Sciatic nerve (tissue), 2 donors: ENCODE data around the gene FSTL4. TPM values are rescaled to one million over a fixed set of nuclear protein-coding genes. Genes with fewer than 3 reads are reported as not detected.

Experiments used
- ATAC-seq: fragments of 200-7000 bp; cut with Tn5 transposase; one replicate; pipeline ENCODE4 v1.9.1; 2020; ENCODE audit warnings: mild to moderate bottlenecking, moderate library complexity
- DNase-seq: peaks from one replicate; pipeline ENCODE4 v3.0.0-alpha.2; 2020; ENCODE audit warnings: low spot score
- intact Hi-C: fragments of 100-400 bp; cut with DNase I; formaldehyde crosslinking; loops from one replicate; pipeline ENCODE4 v1.14.2; 2022
- total RNA-seq: library from RNA; stranded (reverse); fragmentation: NEBNext Ultra II Directional; extraction: Animal tissue kit (Norgen Biotek cat#: 25700); gene quantifications from one replicate; pipeline ENCODE4 v1.2.1, GENCODE V29; 2021
- donor health status: DM: no; HTN: no; CAD: no.
- donor health status: DM: no; HTN: no; CAD: no.

Gene FSTL4
- total RNA-seq, 1 donor from 2014 or later: not detected

- intact Hi-C loops: no loop called here
- ATAC-seq (no peak), DNase-seq (no peak)
These were observed 303.1 kb downstream of the FSTL4 start for GRCh38 chr5:133309166-133309795.

GRCh38 chr5:133307275-133307674 lies 305.1 kb downstream of the FSTL4 start:
- intact Hi-C loops: no loop called here

GRCh38 chr5:133304707-133305216 lies 307.6 kb downstream of the FSTL4 start:
- ATAC-seq: no peak
- DNase-seq: no peak
- intact Hi-C loops: no loop called here

More at GRCh38 chr5:133307275-133307674, 305.1 kb downstream of the FSTL4 start:
- DNase-seq (no peak), ATAC-seq (no peak)

- ATAC-seq: no peak
- no peak for DNase-seq
- intact Hi-C loops: no loop called here
These were observed 308.2 kb downstream of the FSTL4 start for GRCh38 chr5:133304178-133304577.

GRCh38 chr5:133303298-133303697 lies 309.0 kb downstream of the FSTL4 start:
- DNase-seq (no peak), ATAC-seq (no peak)
- intact Hi-C loops: no loop called here

GRCh38 chr5:133299728-133300127 lies 312.6 kb downstream of the FSTL4 start:
- DNase-seq: no peak
- no peak for ATAC-seq
- intact Hi-C loops: no loop called here

GRCh38 chr5:133299021-133299420 lies 313.3 kb downstream of the FSTL4 start:
- ATAC-seq (no peak), DNase-seq (no peak)
- intact Hi-C loops: no loop called here

- intact Hi-C loops: no loop called here
- DNase-seq: no peak
- no peak for ATAC-seq
These were observed 313.9 kb downstream of the FSTL4 start for GRCh38 chr5:133298447-133298846.

- no peak for ATAC-seq
- intact Hi-C loops: no loop called here
These were observed 315.0 kb downstream of the FSTL4 start for GRCh38 chr5:133297293-133297692.

GRCh38 chr5:133296624-133297023 lies 315.7 kb downstream of the FSTL4 start:
- no peak for ATAC-seq
- intact Hi-C loops: no loop called here
- no peak for DNase-seq

More at GRCh38 chr5:133297293-133297692, 315.0 kb downstream of the FSTL4 start:
- DNase-seq: no peak

GRCh38 chr5:133295520-133295919 lies 316.8 kb downstream of the FSTL4 start:
- DNase-seq (no peak), ATAC-seq (no peak)
- intact Hi-C loops: no loop called here

- no peak for ATAC-seq
- no peak for DNase-seq
- intact Hi-C loops: no loop called here
These were observed 318.0 kb downstream of the FSTL4 start for GRCh38 chr5:133294380-133294779.

GRCh38 chr5:133293960-133294359 lies 318.4 kb downstream of the FSTL4 start:
- intact Hi-C loops: no loop called here
- ATAC-seq: no peak
- no peak for DNase-seq

- DNase-seq (no peak), ATAC-seq (no peak)
- intact Hi-C loops: no loop called here
These were observed 320.0 kb downstream of the FSTL4 start for GRCh38 chr5:133292300-133292699.

- DNase-seq (no peak), ATAC-seq (no peak)
- intact Hi-C loops: no loop called here
These were observed 320.8 kb downstream of the FSTL4 start for GRCh38 chr5:133291524-133291923.

- ATAC-seq (no peak), DNase-seq (no peak)
- intact Hi-C loops: no loop called here
These were observed 321.6 kb downstream of the FSTL4 start for GRCh38 chr5:133290669-133291240.

- no peak for ATAC-seq
- no peak for DNase-seq
- intact Hi-C loops: no loop called here
These were observed 322.5 kb downstream of the FSTL4 start for GRCh38 chr5:133289686-133290367.

- ATAC-seq (peak; percentile 50), DNase-seq (peak; percentile 66)
- intact Hi-C loops: no loop called here
These were observed 324.8 kb downstream of the FSTL4 start for GRCh38 chr5:133287500-133287899.

- intact Hi-C loops: no loop called here
- DNase-seq: no peak
- no peak for ATAC-seq
These were observed 325.9 kb downstream of the FSTL4 start for GRCh38 chr5:133286483-133286882.

GRCh38 chr5:133285583-133286021 lies 326.7 kb downstream of the FSTL4 start:
- ATAC-seq (peak; percentile 22), DNase-seq (no peak)
- intact Hi-C loops: no loop called here
